MCF 10A (cell line): ENCODE results near the gene SERPINB6. TPM values are rescaled to one million over a fixed set of nuclear protein-coding genes. Genes with fewer than 3 reads are reported as not detected.
"Not testable (repeated sequence)": the region's sequence is repeated elsewhere in the genome, so short reads cannot be mapped to it uniquely, and the experiment has no call there.

Source experiments
- BruUV-seq: library from RNA; stranded (reverse); fragments of 400-500 nt; replicated peaks from 2 replicates; lab custom pipeline; 2021; lab: Mats Ljungman, UMichigan
- CTCF ChIA-PET: fragments of 300-600 bp; sonication (Branson Sonifier 250); formaldehyde crosslinking; extraction: SDS; loops from one replicate; lab custom pipeline; 2021; ENCODE audit warnings: antibody characterized with exemption, inconsistent platforms; lab: Yijun Ruan, JAX
- POLR2A ChIA-PET: fragments of 300-600, 350-650 bp; sonication (Branson Sonifier 250); formaldehyde crosslinking; extraction: SDS; loops from one replicate; lab custom pipeline; 2020; ENCODE audit warnings: antibody characterized with exemption, inconsistent platforms; lab: Yijun Ruan, JAX
- DNase-seq: peaks from one replicate; pipeline ENCODE4 v3.0.0-alpha.2; 2018; ENCODE audit not compliant: unreplicated experiment
- H3K27ac Mint-ChIP-seq: one replicate; pipeline ENCODE4 v1.8.0; 2022; ENCODE audit warnings: mild to moderate bottlenecking, low read depth, mixed read lengths; ENCODE audit not compliant: unreplicated experiment
- H3K27me3 Mint-ChIP-seq: one replicate; pipeline ENCODE4 v1.8.0; 2022; ENCODE audit warnings: mixed read lengths; ENCODE audit not compliant: insufficient read depth, unreplicated experiment
- H3K36me3 Mint-ChIP-seq: one replicate; pipeline ENCODE4 v1.8.0; 2022; ENCODE audit warnings: mild to moderate bottlenecking, moderate library complexity, mixed read lengths; ENCODE audit not compliant: insufficient read depth, unreplicated experiment
- H3K4me1 Mint-ChIP-seq: one replicate; pipeline ENCODE4 v1.8.0; 2022; ENCODE audit warnings: mixed read lengths; ENCODE audit not compliant: insufficient read depth, unreplicated experiment
- H3K4me3 Mint-ChIP-seq: one replicate; pipeline ENCODE4 v1.8.0; 2022; ENCODE audit warnings: mild to moderate bottlenecking, moderate library complexity, mixed read lengths; ENCODE audit not compliant: unreplicated experiment
- H3K9me3 Mint-ChIP-seq: one replicate; pipeline ENCODE4 v1.8.0; 2022; ENCODE audit warnings: mixed read lengths; ENCODE audit not compliant: unreplicated experiment
- CTCF ChIP-seq: fragments of 200-600 bp; IDR thresholded peaks from one replicate; pipeline ENCODE4 v1.8.0; 2022; ENCODE audit warnings: antibody characterized with exemption, mild to moderate bottlenecking; ENCODE audit not compliant: unreplicated experiment
- intact Hi-C: fragments of 100-400 bp; cut with micrococcal nuclease; formaldehyde crosslinking; loops from 2 replicates; pipeline ENCODE4 v1.14.1; 2022
- total RNA-seq: library from RNA; stranded (reverse); gene quantifications from 2 replicates; pipeline ENCODE4 v1.2.3, GENCODE V29; 2022

Gene SERPINB6
- total RNA-seq, 1 experiment from 2014 or later, result 75.6 TPM

- TF ChIP-seq CTCF, result no peak
- H3K4me1 Mint-ChIP-seq, result no peaks in the 10 kb centered on the region
- no peaks in the 10 kb centered on the region for H3K27me3 Mint-ChIP-seq
- DNase-seq, result no peak
- intact Hi-C loops, result no loop called here
- CTCF ChIA-PET, result interaction anchor here (0.6 kb wide), 1 partner anchor 10 kb away, joined by 4 read pairs; no protein-coding TSS in a partner anchor
- POLR2A ChIA-PET, result no interaction called here
- H3K4me3 Mint-ChIP-seq, result no peak overlapping the region
- H3K9me3 Mint-ChIP-seq, result no peaks in the 10 kb centered on the region
- H3K36me3 Mint-ChIP-seq, result no peaks in the 10 kb centered on the region
- BruUV-seq, result no TSS peak
- no peak overlapping the region for H3K27ac Mint-ChIP-seq
These were observed 33.2 kb downstream of the SERPINB6 start for GRCh38 chr6:2938004-2938631.

- Mint-ChIP-seq H3K9me3 (no peaks in the 10 kb centered on the region), H3K4me1 (no peaks in the 10 kb centered on the region), H3K36me3 (no peaks in the 10 kb centered on the region), H3K27ac (no peak overlapping the region), H3K4me3 (no peak overlapping the region), H3K27me3 (no peaks in the 10 kb centered on the region)
- ChIA-PET CTCF (interaction anchor here (0.6 to 8.8 kb wide), 2 partner anchors 68 to 91 kb away, joined by 3 to 112 read pairs; no protein-coding TSS in a partner anchor), POLR2A (no interaction called here)
- no TSS peak for BruUV-seq
- intact Hi-C loops, result no loop called here
- DNase-seq, result no peak
- no peak for TF ChIP-seq CTCF
These were observed 33.8 kb downstream of the SERPINB6 start for GRCh38 chr6:2937627-2938003.

- intact Hi-C loops, result no loop called here
- no peak for DNase-seq
- no TSS peak for BruUV-seq
- no peaks in the 10 kb centered on the region for H3K36me3 Mint-ChIP-seq
- no peaks in the 10 kb centered on the region for H3K9me3 Mint-ChIP-seq
- POLR2A ChIA-PET, result interaction anchor here (1.6 to 4.3 kb wide), 2 partner anchors 53 to 90 kb away, joined by 4 to 18 read pairs; no protein-coding TSS in a partner anchor
- CTCF ChIA-PET, result interaction anchor here (0.6 to 8.8 kb wide), 8 partner anchors 16 to 1554 kb away, joined by 3 to 112 read pairs (median 4); partner anchors contain the start of gene SERPINB1
- no peak overlapping the region for H3K4me3 Mint-ChIP-seq
- no peaks in the 10 kb centered on the region for H3K4me1 Mint-ChIP-seq
- H3K27me3 Mint-ChIP-seq, result no peaks in the 10 kb centered on the region
- no peak for TF ChIP-seq CTCF
- H3K27ac Mint-ChIP-seq, result no peak overlapping the region
These were observed 35.6 kb downstream of the SERPINB6 start for GRCh38 chr6:2935566-2936291.

GRCh38 chr6:2934057-2934456 is 37.3 kb downstream of the SERPINB6 start:
- CTCF ChIA-PET, result interaction anchor here (0.7 to 8.8 kb wide), 4 partner anchors 44 to 504 kb away, joined by 3 to 112 read pairs (median 3); no protein-coding TSS in a partner anchor
- intact Hi-C loops, result no loop called here

GRCh38 chr6:2932911-2933310 is 38.5 kb downstream of the SERPINB6 start:
- BruUV-seq, H3K27me3 Mint-ChIP-seq, H3K9me3 Mint-ChIP-seq, H3K4me1 Mint-ChIP-seq, H3K27ac Mint-ChIP-seq, H3K4me3 Mint-ChIP-seq, H3K36me3 Mint-ChIP-seq, DNase-seq: not testable (repeated sequence)
- POLR2A ChIA-PET, result interaction anchor here (0.6 to 4.3 kb wide), 3 partner anchors 22 to 87 kb away, joined by 3 to 18 read pairs (median 3); no protein-coding TSS in a partner anchor
- intact Hi-C loops, result loop anchor here (1.0 kb wide), 2 partner anchors 87 to 142 kb away; no protein-coding TSS in a partner anchor
- CTCF ChIA-PET, result interaction anchor here (0.6 to 8.8 kb wide), 23 partner anchors 9 to 661 kb away, joined by 3 to 112 read pairs (median 5); partner anchors contain the start of gene SERPINB1

More at GRCh38 chr6:2934057-2934456, 37.3 kb downstream of the SERPINB6 start:
- H3K9me3 Mint-ChIP-seq, result no peaks in the 10 kb centered on the region
- no peaks in the 10 kb centered on the region for H3K27me3 Mint-ChIP-seq
- no TSS peak for BruUV-seq
- no peak for TF ChIP-seq CTCF
- DNase-seq, result no peak
- POLR2A ChIA-PET, result interaction anchor here (0.7 to 4.3 kb wide), 2 partner anchors 88 to 976 kb away, joined by 4 to 18 read pairs; no protein-coding TSS in a partner anchor
- no peaks in the 10 kb centered on the region for H3K36me3 Mint-ChIP-seq
- no peak overlapping the region for H3K4me3 Mint-ChIP-seq
- H3K27ac Mint-ChIP-seq, result no peak overlapping the region
- no peaks in the 10 kb centered on the region for H3K4me1 Mint-ChIP-seq
